Activated CD4-positive, alpha-beta memory T cell treated with anti-CD3 and anti-CD28 coated beads for 36 hours (primary cell): ENCODE measurements around the gene CCZ1B. TPM values are rescaled to one million over a fixed set of nuclear protein-coding genes. Genes with fewer than 3 reads are reported as not detected.
"Not testable (repeated sequence)": the region's sequence is repeated elsewhere in the genome, so short reads cannot be mapped to it uniquely, and the experiment has no call there.

ENCODE experiments used
- CTCF ChIA-PET: fragments of 350-600 bp; sonication (Branson Sonifier 250); formaldehyde crosslinking; loops from one replicate; lab custom pipeline; 2021; ENCODE audit warnings: antibody characterized with exemption, inconsistent platforms; lab: Charles Lee
- POLR2A ChIA-PET: fragments of 350-600 bp; sonication (Branson Sonifier 250); formaldehyde crosslinking; loops from one replicate; lab custom pipeline; 2021; ENCODE audit warnings: antibody characterized with exemption; lab: Charles Lee
- DNase-seq: peaks from one replicate; pipeline ENCODE4 v3.0.0-alpha.2; 2020
- H3K27ac Mint-ChIP-seq: one replicate; pipeline ENCODE4 v1.8.0; 2021; ENCODE audit warnings: mixed read lengths
- H3K27me3 Mint-ChIP-seq: one replicate; pipeline ENCODE4 v1.8.0; 2021; ENCODE audit warnings: mixed read lengths
- H3K36me3 Mint-ChIP-seq: one replicate; pipeline ENCODE4 v1.8.0; 2021; ENCODE audit warnings: mixed read lengths
- H3K4me1 Mint-ChIP-seq: one replicate; pipeline ENCODE4 v1.8.0; 2021; ENCODE audit warnings: low read depth, mixed read lengths
- H3K4me3 Mint-ChIP-seq: one replicate; pipeline ENCODE4 v1.8.0; 2021; ENCODE audit warnings: mild to moderate bottlenecking, mixed read lengths
- H3K9me3 Mint-ChIP-seq: one replicate; pipeline ENCODE4 v1.8.0; 2021; ENCODE audit warnings: mixed read lengths
- intact Hi-C: fragments of 100-400 bp; cut with micrococcal nuclease; formaldehyde crosslinking; loops from one replicate; pipeline ENCODE4 v1.15.1; 2023
- total RNA-seq, 2 experiments: library from RNA; stranded (reverse); gene quantifications; one replicate each; pipeline ENCODE4 v1.2.3, GENCODE V29; 2021

CCZ1B gene
- 10 to 100 TPM; 65.7 to 82.4 TPM for total RNA-seq

GRCh38 chr7:6826151-6826550 is at the start of gene CCZ1B:
Gene CCZ1B (minus strand): TSS chr7:6826275. CDS start chr7:6826197, 78 bp downstream.
- DNase-seq: peak; percentile 84
- Mint-ChIP-seq H3K4me3 (peak within 1 kb of the TSS; percentile 84), H3K27ac (peak within 1 kb of the TSS; percentile 82)
- POLR2A ChIA-PET, H3K9me3 Mint-ChIP-seq, H3K4me1 Mint-ChIP-seq, intact Hi-C loops, CTCF ChIA-PET, H3K36me3 Mint-ChIP-seq, H3K27me3 Mint-ChIP-seq: not testable (repeated sequence)

- not testable (repeated sequence) for H3K36me3 Mint-ChIP-seq, H3K4me3 Mint-ChIP-seq
These were observed 48.9 kb upstream of the CCZ1B start for GRCh38 chr7:6875022-6875421.

GRCh38 chr7:6872246-6872945 is 46.3 kb upstream of the CCZ1B start:
- intact Hi-C loops, H3K4me3 Mint-ChIP-seq: not testable (repeated sequence)

More at GRCh38 chr7:6875022-6875421, 48.9 kb upstream of the CCZ1B start:
- DNase-seq, CTCF ChIA-PET, H3K4me1 Mint-ChIP-seq, H3K27me3 Mint-ChIP-seq, intact Hi-C loops, H3K9me3 Mint-ChIP-seq, H3K27ac Mint-ChIP-seq, POLR2A ChIA-PET: not testable (repeated sequence)

GRCh38 chr7:6871421-6872144 is 45.5 kb upstream of the CCZ1B start:
- H3K27ac Mint-ChIP-seq, CTCF ChIA-PET, H3K9me3 Mint-ChIP-seq, H3K27me3 Mint-ChIP-seq, H3K36me3 Mint-ChIP-seq, H3K4me1 Mint-ChIP-seq, intact Hi-C loops, POLR2A ChIA-PET, H3K4me3 Mint-ChIP-seq: not testable (repeated sequence)
- DNase-seq: peak; percentile 38

More at GRCh38 chr7:6872246-6872945, 46.3 kb upstream of the CCZ1B start:
- H3K9me3 Mint-ChIP-seq, H3K36me3 Mint-ChIP-seq, DNase-seq, H3K27ac Mint-ChIP-seq, H3K4me1 Mint-ChIP-seq, CTCF ChIA-PET, POLR2A ChIA-PET, H3K27me3 Mint-ChIP-seq: not testable (repeated sequence)

- H3K27ac Mint-ChIP-seq, H3K9me3 Mint-ChIP-seq, H3K27me3 Mint-ChIP-seq, H3K4me1 Mint-ChIP-seq, CTCF ChIA-PET, intact Hi-C loops, DNase-seq, H3K36me3 Mint-ChIP-seq, H3K4me3 Mint-ChIP-seq, POLR2A ChIA-PET: not testable (repeated sequence)
These were observed 38.7 kb upstream of the CCZ1B start for GRCh38 chr7:6864751-6865150.

GRCh38 chr7:6864188-6864587 is 38.1 kb upstream of the CCZ1B start:
- CTCF ChIA-PET, H3K9me3 Mint-ChIP-seq, H3K27ac Mint-ChIP-seq, H3K4me3 Mint-ChIP-seq, DNase-seq, intact Hi-C loops, H3K4me1 Mint-ChIP-seq, H3K27me3 Mint-ChIP-seq, POLR2A ChIA-PET, H3K36me3 Mint-ChIP-seq: not testable (repeated sequence)

- intact Hi-C loops, CTCF ChIA-PET, H3K4me1 Mint-ChIP-seq, H3K9me3 Mint-ChIP-seq, H3K36me3 Mint-ChIP-seq, H3K4me3 Mint-ChIP-seq, DNase-seq, H3K27ac Mint-ChIP-seq, POLR2A ChIA-PET, H3K27me3 Mint-ChIP-seq: not testable (repeated sequence)
These were observed 36.8 kb upstream of the CCZ1B start for GRCh38 chr7:6862876-6863275.

- intact Hi-C loops: loop anchor here (2.0 to 5.0 kb wide), 2 partner anchors 341 to 751 kb away; no protein-coding TSS in a partner anchor
- POLR2A ChIA-PET, H3K9me3 Mint-ChIP-seq: not testable (repeated sequence)
These were observed 31.7 kb upstream of the CCZ1B start for GRCh38 chr7:6857721-6858314.

GRCh38 chr7:6855563-6856131 is 29.6 kb upstream of the CCZ1B start:
- CTCF ChIA-PET, DNase-seq, H3K9me3 Mint-ChIP-seq, H3K4me1 Mint-ChIP-seq, H3K27ac Mint-ChIP-seq, H3K36me3 Mint-ChIP-seq, H3K27me3 Mint-ChIP-seq, POLR2A ChIA-PET: not testable (repeated sequence)
- peak overlapping the region; percentile 68 for H3K4me3 Mint-ChIP-seq
- intact Hi-C loops: loop anchor here (2.0 to 5.0 kb wide), 2 partner anchors 338 to 749 kb away; no protein-coding TSS in a partner anchor

More at GRCh38 chr7:6857721-6858314, 31.7 kb upstream of the CCZ1B start:
- H3K36me3 Mint-ChIP-seq, H3K4me1 Mint-ChIP-seq, H3K27ac Mint-ChIP-seq, H3K4me3 Mint-ChIP-seq, H3K27me3 Mint-ChIP-seq: not testable (repeated sequence)
- CTCF ChIA-PET: interaction anchor here (0.6 to 1.4 kb wide), 2 partner anchors 268 to 951 kb away, joined by 3 to 4 read pairs; partner anchors contain the start of gene INTS15
- DNase-seq: peak; percentile 88

- POLR2A ChIA-PET, H3K27me3 Mint-ChIP-seq, H3K4me1 Mint-ChIP-seq, CTCF ChIA-PET, H3K27ac Mint-ChIP-seq, H3K36me3 Mint-ChIP-seq, H3K9me3 Mint-ChIP-seq: not testable (repeated sequence)
- peak; percentile 46 for DNase-seq
- peak overlapping the region; percentile 66 for H3K4me3 Mint-ChIP-seq
- intact Hi-C loops: loop anchor here (5.0 kb wide), 1 partner anchor 338 kb away; no protein-coding TSS in a partner anchor
These were observed 28.9 kb upstream of the CCZ1B start for GRCh38 chr7:6854747-6855562.

- intact Hi-C loops, H3K4me1 Mint-ChIP-seq, H3K36me3 Mint-ChIP-seq, POLR2A ChIA-PET, H3K4me3 Mint-ChIP-seq, H3K27ac Mint-ChIP-seq, DNase-seq, H3K27me3 Mint-ChIP-seq, CTCF ChIA-PET, H3K9me3 Mint-ChIP-seq: not testable (repeated sequence)
These were observed 27.6 kb upstream of the CCZ1B start for GRCh38 chr7:6853681-6854080.
